Neural cell (in vitro differentiated cells): Measurements from ENCODE around the gene KCNK6.

Experiments
- CTCF ChIP-seq: fragments of 450-650 bp; IDR thresholded peaks from 2 replicates; pipeline ENCODE4 v1.5.1; 2014; ENCODE audit warnings: antibody characterized with exemption, mild to moderate bottlenecking, moderate library complexity; ENCODE audit not compliant: poor library complexity, severe bottlenecking
- EP300 ChIP-seq: fragments of 450-650 bp; conservative IDR thresholded peaks from 2 replicates; pipeline ENCODE4 v1.6.1; 2014; ENCODE audit warnings: antibody characterized with exemption, mild to moderate bottlenecking, moderate library complexity; ENCODE audit not compliant: poor library complexity, severe bottlenecking
- EZH2 ChIP-seq: fragments of 200-600, 300-800 bp; shearing (Covaris generic), sonication (generic); IDR thresholded peaks from 2 replicates; pipeline ENCODE4 v1.6.1; 2014; ENCODE audit warnings: antibody characterized with exemption, low read length, borderline replicate concordance, mild to moderate bottlenecking; ENCODE audit not compliant: insufficient read depth, poor library complexity, severe bottlenecking
- POLR2AphosphoS5 ChIP-seq: IDR thresholded peaks from 2 replicates; pipeline ENCODE4 v1.6.1; 2012
- SMC3 ChIP-seq: fragments of 450-650 bp; conservative IDR thresholded peaks from 2 replicates; pipeline ENCODE4 v1.6.1; 2014; ENCODE audit warnings: antibody characterized with exemption, mild to moderate bottlenecking, moderate library complexity; ENCODE audit not compliant: poor library complexity
- TAF1 ChIP-seq: IDR thresholded peaks from 2 replicates; pipeline ENCODE4 v1.6.1; 2012; ENCODE audit warnings: low read depth

- no peak for TF ChIP-seq CTCF
- TF ChIP-seq EZH2: no peak
- no peak for TF ChIP-seq EP300
- TF ChIP-seq POLR2AphosphoS5: no peak
- no peak for TF ChIP-seq TAF1
- TF ChIP-seq SMC3: no peak
Observed at GRCh38 chr19:38358071-38358470, 38.4 kb downstream of the KCNK6 start.
